ENCODE measurements around the gene HMG20A. TPM values are rescaled to one million over a fixed set of nuclear protein-coding genes. Genes with fewer than 3 reads are reported as not detected.
A peak's percentile ranks its signal among the peaks of the same experiment; 100 is the strongest.

HMG20A gene
- total and polyA plus RNA-seq, 10 donors = 17.9 to 107 (median 77.2) TPM

DNA sequence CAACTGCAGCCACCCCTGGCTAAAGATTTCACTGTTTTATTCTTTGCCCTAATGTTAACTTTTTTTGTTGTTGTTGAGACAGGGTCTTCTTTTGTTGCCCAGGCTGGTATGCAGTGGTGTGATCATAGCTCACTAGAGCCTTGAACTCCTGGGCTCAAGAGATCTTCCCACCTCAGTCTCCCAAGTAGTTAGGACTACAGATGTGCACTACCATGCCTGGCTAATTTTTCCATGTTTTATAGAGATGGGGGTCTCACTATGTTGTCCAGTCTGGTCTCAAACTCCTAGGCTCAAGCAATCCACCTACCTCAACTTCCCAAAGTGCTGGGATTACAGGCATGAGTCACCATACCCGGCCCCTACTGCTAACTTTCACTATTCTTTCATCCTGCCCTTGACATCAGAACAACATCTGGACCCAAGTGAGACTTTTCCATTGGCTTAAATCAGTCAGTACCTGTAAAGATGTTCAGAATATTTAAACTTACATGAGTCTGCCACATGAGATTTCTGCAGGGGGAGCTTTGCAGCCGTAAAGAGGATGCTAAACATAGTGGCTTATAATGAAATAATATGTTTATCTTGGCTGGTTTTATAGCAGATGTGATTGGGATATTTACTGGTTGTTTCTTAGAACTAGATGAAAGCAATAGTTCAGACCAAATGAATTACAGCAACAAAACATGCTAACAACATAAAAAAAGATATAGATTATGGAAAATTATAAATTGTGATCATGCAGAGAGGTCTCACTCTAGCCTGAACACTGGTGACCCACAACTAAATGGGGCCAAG lies 73.6 kb downstream of the HMG20A start:
- Histone ChIP-seq H3K9me3 (no peaks in the 10 kb centered on the region), H3K4me1 (peaks cover 24 to 70% (median 55%) of the 10 kb centered on the region in 6 donors), H3K27ac (peak overlapping the region in 6 of 8 donors; percentile 56 to 86 (median 76)), H3K36me3 (peaks cover 0 to 9% (median 0%) of the 10 kb centered on the region in 6 donors), H3K4me3 (no peak overlapping the region), H3K27me3 (replicated peaks in 1 of 7) (no peaks in the 10 kb centered on the region)
- WGBS, 5 donors = 74 to 90% (median 81%) methylated on average over 2 of the region's 2 CpGs
- TF ChIP-seq CTCF (IDR thresholded peaks at IDR 0.05 in 8 of 11, conservative IDR thresholded peaks at IDR 0.05 in 3 of 11) (no peak), POLR2A (IDR thresholded peaks at IDR 0.05) (no peak), POLR2AphosphoS5 (IDR thresholded peaks at IDR 0.05) (no peak)
- intact Hi-C loops (cut with DNase I; ENCODE audit: low total_unique reads) = loop anchor here (10.0 kb wide), 1 partner anchor 469 kb away; no protein-coding TSS in a partner anchor
- DNase-seq = no peak

DNA sequence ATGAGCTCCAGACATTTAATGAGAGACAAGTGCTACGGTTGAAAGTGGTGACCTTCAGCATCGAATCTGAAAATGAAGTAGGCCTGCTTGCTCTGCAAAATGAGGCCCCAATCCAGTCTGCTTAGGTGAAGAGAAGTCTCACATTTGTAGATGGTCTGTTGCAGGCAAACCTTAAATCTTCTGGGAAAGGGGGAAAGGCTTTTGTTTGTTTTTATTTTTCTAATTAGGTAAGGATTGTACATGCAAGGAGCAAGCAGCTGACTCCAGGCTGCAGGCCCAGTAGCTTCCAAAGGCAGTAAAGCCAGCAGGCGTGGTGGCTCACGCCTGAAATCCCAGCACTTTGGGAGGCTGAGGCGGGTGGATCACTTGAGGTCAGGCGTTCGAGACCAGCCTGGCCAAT lies 74.3 kb downstream of the HMG20A start:
- intact Hi-C loops (cut with DNase I; ENCODE audit: low total_unique reads) = loop anchor here (5.0 to 10.0 kb wide), 3 partner anchors 308 to 470 kb away; no protein-coding TSS in a partner anchor
- DNase-seq = no peak
- Histone ChIP-seq H3K27me3 (replicated peaks in 1 of 7) (no peaks in the 10 kb centered on the region), H3K4me1 (peaks cover 24 to 74% (median 55%) of the 10 kb centered on the region in 6 donors), H3K9me3 (no peaks in the 10 kb centered on the region), H3K27ac (peak overlapping the region in 6 of 8 donors; percentile 56 to 86 (median 80)), H3K4me3 (no peak overlapping the region), H3K36me3 (peaks cover 0 to 6% (median 0%) of the 10 kb centered on the region in 6 donors)
- 83 to 89% (median 88%) methylated on average over 7 of the region's 7 CpGs for WGBS, 5 donors
- no peak for TF ChIP-seq POLR2AphosphoS5 (IDR thresholded peaks at IDR 0.05)
- no peak for TF ChIP-seq POLR2A (IDR thresholded peaks at IDR 0.05)
- TF ChIP-seq CTCF (IDR thresholded peaks at IDR 0.05 in 8 of 11, conservative IDR thresholded peaks at IDR 0.05 in 3 of 11) = no peak

GRCh38 chr15:77495838-77496596 lies 75.3 kb downstream of the HMG20A start:
- Histone ChIP-seq H3K27me3 (replicated peaks in 1 of 7) (no peaks in the 10 kb centered on the region), H3K9me3 (no peaks in the 10 kb centered on the region), H3K4me3 (no peak overlapping the region), H3K27ac (peak overlapping the region in 7 of 8 donors; percentile 54 to 86 (median 80)), H3K36me3 (peaks cover 0 to 6% (median 0%) of the 10 kb centered on the region in 6 donors), H3K4me1 (peaks cover 24 to 74% (median 55%) of the 10 kb centered on the region in 6 donors)
- intact Hi-C loops (cut with DNase I; ENCODE audit: low total_unique reads) = loop anchor here (5.0 to 10.0 kb wide), 3 partner anchors 309 to 471 kb away; no protein-coding TSS in a partner anchor
- peak; percentile 77 for DNase-seq
- 53 to 72% (median 65%) methylated on average over 9 to 10 of the region's 10 CpGs for WGBS, 5 donors
- peak in 2 of 3 donors; percentile 76 to 78 for TF ChIP-seq POLR2AphosphoS5 (IDR thresholded peaks at IDR 0.05)
- no peak for TF ChIP-seq POLR2A (IDR thresholded peaks at IDR 0.05)

DNA sequence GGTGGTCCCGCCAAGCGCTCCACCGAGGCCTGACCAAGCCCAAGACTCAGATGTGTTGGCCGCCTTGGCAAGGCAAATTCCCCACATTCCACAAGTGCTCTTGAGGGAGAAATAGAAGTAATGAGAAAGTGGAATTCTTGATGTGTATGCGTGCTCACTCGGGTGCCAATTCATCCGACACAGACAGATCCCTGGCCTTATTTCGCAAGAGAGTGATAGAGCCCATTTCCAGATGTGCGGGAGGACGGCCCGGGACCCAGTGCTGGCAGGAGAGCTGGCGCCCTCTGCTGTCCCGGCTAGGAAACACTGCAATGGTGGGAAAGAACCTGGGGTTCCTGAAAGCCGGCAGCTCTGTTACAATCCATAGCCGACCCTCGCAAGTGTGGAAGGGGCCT lies 76.0 kb downstream of the HMG20A start:
- DNase-seq = peak; percentile 92
- no peaks in the 10 kb centered on the region for H3K27me3 ChIP-seq (replicated peaks in 1 of 7)
- H3K36me3 ChIP-seq = peaks cover 0 to 6% (median 0%) of the 10 kb centered on the region in 6 donors
- intact Hi-C loops (cut with DNase I; ENCODE audit: low total_unique reads) = loop anchor here (5.0 to 10.0 kb wide), 3 partner anchors 309 to 472 kb away; no protein-coding TSS in a partner anchor
- H3K4me3 ChIP-seq = no peak overlapping the region
- TF ChIP-seq POLR2A (IDR thresholded peaks at IDR 0.05) (no peak), CTCF (IDR thresholded peaks at IDR 0.05 in 8 of 11, conservative IDR thresholded peaks at IDR 0.05 in 3 of 11) (peak; percentile 72 to 93 (median 87)), POLR2AphosphoS5 (IDR thresholded peaks at IDR 0.05) (peak; percentile 46 to 68 (median 65))
- H3K4me1 ChIP-seq = peaks cover 24 to 74% (median 54%) of the 10 kb centered on the region in 6 donors
- H3K9me3 ChIP-seq = no peaks in the 10 kb centered on the region
- WGBS, 5 donors = 24 to 32% (median 27%) methylated on average over 14 to 16 of the region's 16 CpGs
- H3K27ac ChIP-seq = peak overlapping the region in 7 of 8 donors; percentile 67 to 86 (median 80)
